Measurements from ENCODE around the gene LSM3. TPM values are rescaled to one million over a fixed set of nuclear protein-coding genes. Genes with fewer than 3 reads are reported as not detected.
A peak's percentile ranks its signal among the peaks of the same experiment; 100 is the strongest.

Gene LSM3
- total and polyA plus RNA-seq, 9 of the 15 experiments (the other 6 are each of a cell fraction or from before 2014, with no cell fraction given): 33.8 to 203 (median 61.2) TPM

- TF ChIP-seq MBD1 (CRISPR knock-in tag; IDR thresholded peaks at IDR 0.05) (peak; percentile 37; the same call in 1 of the 2 replicates), RB1 (IDR thresholded peaks at IDR 0.05; ENCODE audit: low read depth) (peak; percentile 57; the same call in 1 of the 2 replicates), MTA1 (IDR thresholded peaks at IDR 0.05; ENCODE audit: borderline replicate concordance) (no peak), RERE (CRISPR knock-in tag; IDR thresholded peaks at IDR 0.05; ENCODE audit: borderline replicate concordance) (no peak), ZNF41 (CRISPR knock-in tag; conservative IDR thresholded peaks at IDR 0.05) (peak; percentile 78; the same call in 1 of the 2 replicates), ZNF212 (CRISPR knock-in tag; IDR thresholded peaks at IDR 0.05) (no peak), COPS2 (conservative IDR thresholded peaks at IDR 0.05) (no peak), CXXC5 (CRISPR knock-in tag; IDR thresholded peaks at IDR 0.05) (peak; percentile 78), IFI16 (CRISPR knock-in tag; IDR thresholded peaks at IDR 0.05) (no peak), ARID3A (IDR thresholded peaks at IDR 0.05; ENCODE audit: borderline replicate concordance, low read depth, low read length) (no peak), ZNF766 (CRISPR knock-in tag; conservative IDR thresholded peaks at IDR 0.05) (peak; percentile 87), ZNF184 (CRISPR knock-in tag; IDR thresholded peaks at IDR 0.05) (no peak), MCM7 (IDR thresholded peaks at IDR 0.05) (no peak), CHCHD3 (CRISPR knock-in tag; IDR thresholded peaks at IDR 0.05) (no peak), EHMT2 (IDR thresholded peaks at IDR 0.05) (no peak), SAFB2 (IDR thresholded peaks at IDR 0.05; ENCODE audit: borderline replicate concordance, low read depth, low read length, severe bottlenecking) (no peak), SETDB1 (IDR thresholded peaks at IDR 0.05; ENCODE audit: low read length) (no peak), TAF7 (tag; IDR thresholded peaks at IDR 0.05) (no peak), NR3C1 (CRISPR knock-in tag; IDR thresholded peaks at IDR 0.05) (no peak), HMGN3 (IDR thresholded peaks at IDR 0.05; ENCODE audit: borderline replicate concordance, extremely low read depth, insufficient read length, low read depth, low read length) (no peak), ZNF644 (tag; IDR thresholded peaks at IDR 0.05; ENCODE audit: low read depth) (no peak)
Observed at GRCh38 chr3:14203521-14204079, 25.0 kb downstream of the LSM3 start (continued).

All from K562 (cell line).